Esophagus muscularis mucosa (tissue), 4 donors: Measurements from ENCODE around the gene DSCAML1. TPM values are rescaled to one million over a fixed set of nuclear protein-coding genes. Genes with fewer than 3 reads are reported as not detected.

ENCODE experiments used
- DNase-seq: peaks from one replicate; pipeline ENCODE4 v3.0.0-alpha.2; 2017; ENCODE audit errors: extremely low spot score
- H3K27ac ChIP-seq, 4 donors: fragments of 200-600 bp; sonication (generic); replicated peaks in 1 of 4; 1 replicate in 3 of 4; 2 replicates in 1 of 4; pipeline ENCODE4 v1.5.1; 2016 to 2019; ENCODE audit warnings: mild to moderate bottlenecking in 1 of 4
- H3K27me3 ChIP-seq, 4 donors: fragments of 200-600 bp; sonication (generic); one replicate each; pipeline versions ENCODE4 v1.5.1 to v1.6.0; 2016 to 2019
- H3K36me3 ChIP-seq, 4 donors: fragments of 200-600 bp; sonication (generic); one replicate each; pipeline ENCODE4 v1.5.1; 2016 to 2019
- H3K4me1 ChIP-seq, 4 donors: fragments of 200-600 bp; sonication (generic); one replicate each; pipeline ENCODE4 v1.5.1; 2016 to 2019
- H3K4me3 ChIP-seq, 4 donors: fragments of 200-600 bp; sonication (generic); 1 replicate in 2 of 4; 2 replicates in 2 of 4; pipeline ENCODE4 v1.5.1; 2016 to 2019; ENCODE audit warnings: mild to moderate bottlenecking in 4 of 4, moderate library complexity in 1 of 4
- H3K9me3 ChIP-seq, 4 donors: fragments of 200-600 bp; sonication (generic); 1 replicate in 3 of 4; 2 replicates in 1 of 4; pipeline ENCODE4 v1.5.1; 2016 to 2019
- EP300 ChIP-seq: sonication (generic); formaldehyde crosslinking; IDR thresholded peaks from one replicate; pipeline ENCODE4 v1.6.1; 2017; ENCODE audit warnings: antibody characterized with exemption
- POLR2A ChIP-seq: fragments of 450-650 bp; IDR thresholded peaks from one replicate; pipeline ENCODE4 v1.6.1; 2017; ENCODE audit warnings: antibody characterized with exemption, moderate library complexity, mild to moderate bottlenecking, low read depth
- POLR2AphosphoS5 ChIP-seq, 2 donors: sonication (generic); formaldehyde crosslinking; IDR thresholded peaks; one replicate each; pipeline ENCODE4 v1.6.1; 2017; ENCODE audit warnings: antibody characterized with exemption in 2 of 2
- WGBS: methylation state at CpG from one replicate; pipeline ENCODE4 v1.1.5; 2018; 5-methylcytosine and 5-hydroxymethylcytosine counted together
- intact Hi-C: fragments of 100-400 bp; cut with DNase I; formaldehyde crosslinking; loops from one replicate; pipeline ENCODE4 v1.15.1; 2023
- total RNA-seq, 4 donors: library from RNA; depleted of rRNA; stranded (reverse); fragments of >200 nt; gene quantifications; one replicate each; pipeline versions ENCODE4 v1.1.0 to v1.2.1, GENCODE V29; 2016
- TF ChIP-seq, protein P1 (sequence below), 3 experiments: fragments of 200-600 bp in 2 of 3; fragments of 450-650 bp in 1 of 3; sonication (generic) in 2 of 3; IDR thresholded peaks; one replicate each; pipeline ENCODE4 v1.5.1; 2017 to 2019; ENCODE audit warnings: antibody characterized with exemption in 3 of 3, mild to moderate bottlenecking in 2 of 3, moderate library complexity in 1 of 3

DSCAML1 gene
- total RNA-seq, 4 donors from 2014 or later, result 0.50 to 5.8 (median 1.2) TPM

DNA sequence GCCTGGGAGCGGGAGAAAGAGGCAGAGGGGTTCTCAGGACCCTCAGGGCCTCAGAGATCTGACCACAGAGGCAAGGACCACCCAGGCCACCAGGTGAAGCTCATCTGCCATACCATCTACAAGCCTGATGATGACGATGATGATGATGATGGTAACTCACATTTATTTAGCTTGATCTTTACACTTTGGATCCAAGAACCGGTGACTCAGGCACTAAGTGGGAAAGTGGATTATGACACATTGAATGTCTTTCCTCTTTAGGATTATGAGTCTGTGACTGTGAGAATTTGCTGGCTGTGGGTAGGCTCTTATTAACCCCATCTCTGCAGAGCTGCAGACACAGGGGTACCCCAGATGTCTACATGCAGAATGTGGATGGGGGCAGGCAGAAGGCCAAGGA, 110.3 kb downstream of the DSCAML1 start:
- Histone ChIP-seq H3K36me3 (no peaks in the 10 kb centered on the region), H3K27ac (no peak overlapping the region), H3K9me3 (no peaks in the 10 kb centered on the region), H3K27me3 (no peaks in the 10 kb centered on the region), H3K4me3 (no peak overlapping the region), H3K4me1 (peaks cover 7 to 17% (median 11%) of the 10 kb centered on the region in 4 donors)
- 91% methylated on average over 2 of the region's 3 CpGs for WGBS
- TF ChIP-seq POLR2A, result no peak
- TF ChIP-seq EP300, result no peak
- TF ChIP-seq, protein P1, sequence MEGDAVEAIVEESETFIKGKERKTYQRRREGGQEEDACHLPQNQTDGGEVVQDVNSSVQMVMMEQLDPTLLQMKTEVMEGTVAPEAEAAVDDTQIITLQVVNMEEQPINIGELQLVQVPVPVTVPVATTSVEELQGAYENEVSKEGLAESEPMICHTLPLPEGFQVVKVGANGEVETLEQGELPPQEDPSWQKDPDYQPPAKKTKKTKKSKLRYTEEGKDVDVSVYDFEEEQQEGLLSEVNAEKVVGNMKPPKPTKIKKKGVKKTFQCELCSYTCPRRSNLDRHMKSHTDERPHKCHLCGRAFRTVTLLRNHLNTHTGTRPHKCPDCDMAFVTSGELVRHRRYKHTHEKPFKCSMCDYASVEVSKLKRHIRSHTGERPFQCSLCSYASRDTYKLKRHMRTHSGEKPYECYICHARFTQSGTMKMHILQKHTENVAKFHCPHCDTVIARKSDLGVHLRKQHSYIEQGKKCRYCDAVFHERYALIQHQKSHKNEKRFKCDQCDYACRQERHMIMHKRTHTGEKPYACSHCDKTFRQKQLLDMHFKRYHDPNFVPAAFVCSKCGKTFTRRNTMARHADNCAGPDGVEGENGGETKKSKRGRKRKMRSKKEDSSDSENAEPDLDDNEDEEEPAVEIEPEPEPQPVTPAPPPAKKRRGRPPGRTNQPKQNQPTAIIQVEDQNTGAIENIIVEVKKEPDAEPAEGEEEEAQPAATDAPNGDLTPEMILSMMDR (IDR thresholded peaks at IDR 0.05), result no peak
- no peak for TF ChIP-seq POLR2AphosphoS5 (IDR thresholded peaks at IDR 0.05)
- intact Hi-C loops, result no loop called here
- no peak for DNase-seq

DNA sequence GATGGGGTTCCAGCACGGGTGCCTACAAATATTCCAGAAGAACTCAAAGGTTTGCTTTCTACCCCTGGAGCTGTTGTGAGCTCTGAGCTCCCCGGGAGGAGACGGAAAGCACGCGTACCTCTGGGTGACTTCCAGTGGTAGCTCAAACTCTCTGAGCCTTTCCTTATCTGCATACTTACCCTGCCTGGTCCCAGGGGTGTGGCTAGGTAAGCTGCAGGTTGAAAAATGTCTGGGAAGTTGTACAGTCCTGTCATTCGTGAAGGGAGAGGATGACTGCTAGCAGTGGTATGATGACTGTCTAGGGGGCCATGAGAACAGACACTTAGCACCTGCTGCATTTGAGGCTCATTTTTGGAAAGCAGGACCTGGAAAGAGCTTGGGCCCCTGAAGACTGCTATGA, 111.5 kb downstream of the DSCAML1 start:
- WGBS, result 90% methylated on average over 5 of the region's 6 CpGs
- H3K4me3 ChIP-seq, result no peak overlapping the region
- H3K27ac ChIP-seq, result no peak overlapping the region
- H3K4me1 ChIP-seq, result peaks cover 0 to 6% (median under 1%) of the 10 kb centered on the region in 4 donors
- intact Hi-C loops, result no loop called here
- no peak for DNase-seq
- no peaks in the 10 kb centered on the region for H3K36me3 ChIP-seq
- no peaks in the 10 kb centered on the region for H3K27me3 ChIP-seq
- H3K9me3 ChIP-seq, result no peaks in the 10 kb centered on the region
- no peak for TF ChIP-seq EP300
- no peak for TF ChIP-seq POLR2A
- no peak for TF ChIP-seq POLR2AphosphoS5 (IDR thresholded peaks at IDR 0.05)
- TF ChIP-seq, protein P1 (IDR thresholded peaks at IDR 0.05), result no peak

DNA sequence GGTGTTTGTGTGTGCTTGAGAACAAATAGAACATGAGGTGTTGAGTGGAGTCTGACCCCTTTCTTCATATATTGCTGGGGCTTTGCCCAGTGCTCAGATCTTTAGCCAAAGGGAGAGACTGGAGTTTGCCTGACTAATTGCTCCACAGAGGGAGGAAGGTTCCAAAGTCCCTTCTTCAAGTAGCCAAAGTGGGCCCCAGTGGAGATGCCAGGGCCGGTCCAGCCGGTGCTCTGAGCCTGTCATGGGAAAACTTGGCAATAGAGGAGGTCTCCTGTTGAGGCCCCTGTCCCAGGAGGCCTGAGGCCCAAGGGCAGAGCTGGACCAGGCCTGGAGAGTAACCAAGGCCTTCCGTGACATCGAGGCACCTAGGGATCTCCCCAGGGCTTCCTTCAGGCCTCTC, 112.3 kb downstream of the DSCAML1 start:
- Histone ChIP-seq H3K4me1 (peaks cover 0 to 6% (median 0%) of the 10 kb centered on the region in 4 donors), H3K4me3 (no peak overlapping the region), H3K9me3 (no peaks in the 10 kb centered on the region), H3K36me3 (no peaks in the 10 kb centered on the region), H3K27me3 (no peaks in the 10 kb centered on the region), H3K27ac (no peak overlapping the region)
- intact Hi-C loops, result no loop called here
- DNase-seq, result no peak
- WGBS, result 73% methylated on average over 3 of the region's 4 CpGs
- TF ChIP-seq, protein P1 (IDR thresholded peaks at IDR 0.05), result no peak
- no peak for TF ChIP-seq POLR2AphosphoS5 (IDR thresholded peaks at IDR 0.05)
- no peak for TF ChIP-seq EP300
- TF ChIP-seq POLR2A, result no peak

DNA sequence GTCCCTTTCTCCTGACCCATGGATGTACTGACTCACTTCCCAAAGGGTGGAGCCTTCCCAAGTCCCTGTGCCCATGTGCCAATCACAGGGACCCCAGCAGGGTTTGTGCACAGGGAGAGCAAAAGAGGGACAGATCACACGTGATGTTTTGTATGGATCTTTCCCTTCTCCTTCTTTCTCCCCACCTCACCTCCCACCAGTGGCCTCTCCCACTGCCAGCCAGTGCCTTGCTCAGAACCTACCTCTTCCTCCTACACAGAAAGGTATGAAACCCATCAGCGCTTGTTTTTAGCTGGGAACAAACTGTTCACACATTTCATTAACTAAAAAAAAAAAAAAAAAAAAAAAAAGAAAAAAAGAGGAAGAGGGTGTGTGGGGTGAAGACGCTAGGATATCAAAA, 112.9 kb downstream of the DSCAML1 start:
- intact Hi-C loops, result no loop called here
- WGBS, result 66% methylated on average over 3 of the region's 3 CpGs
- TF ChIP-seq EP300 (no peak), POLR2AphosphoS5 (IDR thresholded peaks at IDR 0.05) (no peak), POLR2A (no peak)
- TF ChIP-seq, protein P1 (IDR thresholded peaks at IDR 0.05), result no peak

DNA sequence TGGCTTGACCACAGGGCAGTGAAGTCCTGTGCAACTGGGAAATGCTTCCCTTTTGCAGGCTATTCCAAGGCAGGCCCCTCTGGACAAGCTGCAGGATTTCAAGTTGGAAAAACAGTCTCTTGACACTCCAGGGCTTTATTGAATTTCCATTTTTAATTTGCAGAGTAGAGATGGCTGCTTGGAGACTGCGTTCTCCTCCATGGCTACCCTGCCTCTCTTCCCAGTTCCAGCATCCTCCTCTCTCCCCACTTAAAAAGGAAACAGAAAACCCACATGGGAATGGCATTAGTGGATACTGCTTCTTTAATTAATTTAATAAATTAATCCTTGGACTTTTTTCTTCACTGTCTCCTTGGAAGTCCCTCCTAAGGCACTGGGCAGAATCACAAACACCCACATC, 115.6 kb downstream of the DSCAML1 start:
- no peak for DNase-seq
- Histone ChIP-seq H3K9me3 (no peaks in the 10 kb centered on the region), H3K27ac (no peak overlapping the region), H3K36me3 (no peaks in the 10 kb centered on the region), H3K4me3 (no peak overlapping the region), H3K27me3 (peaks cover 0 to 4% (median 0%) of the 10 kb centered on the region in 4 donors), H3K4me1 (peaks cover 0 to 6% (median 0%) of the 10 kb centered on the region in 4 donors)
- WGBS, result 71% methylated on average over 1 of the region's 1 CpG
- intact Hi-C loops, result no loop called here
- TF ChIP-seq EP300 (no peak), POLR2AphosphoS5 (IDR thresholded peaks at IDR 0.05) (no peak), POLR2A (no peak)
- TF ChIP-seq, protein P1 (IDR thresholded peaks at IDR 0.05), result no peak

More for the DNA sequence above, 112.9 kb downstream of the DSCAML1 start:
- Histone ChIP-seq H3K4me3 (no peak overlapping the region), H3K36me3 (no peaks in the 10 kb centered on the region), H3K27ac (no peak overlapping the region), H3K27me3 (no peaks in the 10 kb centered on the region), H3K4me1 (peaks cover 0 to 6% (median 0%) of the 10 kb centered on the region in 4 donors), H3K9me3 (no peaks in the 10 kb centered on the region)
- DNase-seq, result no peak
